Naive B cell (primary cell): ENCODE data around the gene TLR3. TPM values are rescaled to one million over a fixed set of nuclear protein-coding genes. Genes with fewer than 3 reads are reported as not detected.

Source experiments
- ATAC-seq, 2 donors: fragments of 150-1000 bp; cut with Tn5 transposase; 2 replicates each; pipeline ENCODE4 v1.10.0; 2021; ENCODE audit warnings: low read depth in 2 of 2, mild to moderate bottlenecking in 2 of 2, moderate library complexity in 2 of 2
- DNase-seq: peaks from one replicate; pipeline ENCODE4 v3.0.0; 2022
- H3K27ac Mint-ChIP-seq, 6 donors: one replicate each; pipeline ENCODE4 v1.8.0; 2020 to 2022; ENCODE audit warnings: mild to moderate bottlenecking in 6 of 6, mixed read lengths in 6 of 6, moderate library complexity in 5 of 6, inconsistent platforms in 2 of 6
- H3K27me3 Mint-ChIP-seq, 3 donors: one replicate each; pipeline ENCODE4 v1.8.0; 2021 to 2022; ENCODE audit warnings: mixed read lengths in 3 of 3, mild to moderate bottlenecking in 1 of 3
- H3K36me3 Mint-ChIP-seq, 2 donors: one replicate each; pipeline ENCODE4 v1.8.0; 2020 to 2022; ENCODE audit warnings: mixed read lengths in 2 of 2, inconsistent platforms in 1 of 2, mild to moderate bottlenecking in 1 of 2
- H3K4me1 Mint-ChIP-seq, 3 donors: one replicate each; pipeline ENCODE4 v1.8.0; 2020 to 2022; ENCODE audit warnings: mixed read lengths in 3 of 3, inconsistent platforms in 1 of 3, mild to moderate bottlenecking in 1 of 3, moderate library complexity in 1 of 3
- H3K4me3 Mint-ChIP-seq, 8 donors: one replicate each; pipeline ENCODE4 v1.8.0; 2020 to 2022; ENCODE audit warnings: mild to moderate bottlenecking in 8 of 8, mixed read lengths in 8 of 8, moderate library complexity in 8 of 8, inconsistent platforms in 2 of 8
- H3K9me3 Mint-ChIP-seq, 7 donors: one replicate each; pipeline ENCODE4 v1.8.0; 2020 to 2022; ENCODE audit warnings: mixed read lengths in 7 of 7, mild to moderate bottlenecking in 5 of 7, inconsistent platforms in 2 of 7, moderate library complexity in 1 of 7
- polyA plus RNA-seq, 6 donors: library from polyadenylated mRNA; unstranded; fragments of 300-500 nt; fragmentation: Illumina TruSeq; gene quantifications; one replicate each; pipeline ENCODE4 v1.2.3, GENCODE V29; 2021; ENCODE audit warnings: low read depth in 6 of 6

Gene TLR3
- polyA plus RNA-seq: under 1 TPM in 1 of 6 donors, not detected in 5; 0.47 TPM

DNA sequence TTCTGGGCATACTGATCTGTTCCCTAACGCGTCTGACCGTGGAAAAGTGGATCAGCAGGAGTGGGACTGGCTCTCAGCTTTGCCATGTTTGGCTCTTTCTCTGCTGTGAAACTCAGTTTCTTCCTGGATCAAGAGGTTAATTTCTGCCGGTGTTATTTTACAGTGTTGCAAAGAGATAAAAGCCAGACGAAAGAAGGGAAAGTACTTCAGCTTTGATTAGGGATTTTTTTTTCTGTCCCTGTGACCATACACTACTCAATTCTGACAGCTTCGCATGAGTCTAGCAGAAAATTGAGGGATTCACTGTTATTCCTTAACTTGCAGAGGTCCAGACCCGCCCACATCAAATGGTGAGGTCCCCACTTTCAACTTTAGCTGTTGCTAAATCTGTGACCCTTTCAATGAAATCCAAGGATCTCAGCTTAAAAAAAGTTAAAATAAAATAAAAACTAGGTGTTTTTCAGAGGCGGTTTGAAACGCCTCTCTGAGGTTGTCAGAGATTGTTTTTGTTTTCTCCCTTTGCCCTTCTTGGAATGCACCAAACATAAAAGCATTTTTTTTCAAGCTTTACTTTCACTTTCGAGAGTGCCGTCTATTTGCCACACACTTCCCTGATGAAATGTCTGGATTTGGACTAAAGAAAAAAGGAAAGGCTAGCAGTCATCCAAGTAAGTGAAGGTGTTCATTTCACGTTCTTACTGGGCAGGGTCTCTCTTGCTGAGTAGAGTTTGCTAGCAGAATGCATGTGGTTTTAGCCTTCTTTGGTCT is at the start of gene TLR3:
TSS of gene TLR3 (plus strand) at position 576 of the 768 bp plus-strand sequence. CDS start 7,464 bp downstream, outside the sequence.
- Mint-ChIP-seq H3K27ac (peak within 1 kb of the TSS in 2 of 6 donors; percentile 24 to 47), H3K4me3 (peak within 1 kb of the TSS; percentile 8 to 87 (median 66)), H3K9me3 (no peaks in the 10 kb centered on the region), H3K4me1 (peaks cover 0 to 10% (median 9%) of the 10 kb centered on the region in 3 donors), H3K36me3 (no peaks in the 10 kb centered on the region), H3K27me3 (peaks cover 30 to 55% (median 41%) of the 10 kb centered on the region in 3 donors)
- ATAC-seq (no peak), DNase-seq (no peak)

DNA sequence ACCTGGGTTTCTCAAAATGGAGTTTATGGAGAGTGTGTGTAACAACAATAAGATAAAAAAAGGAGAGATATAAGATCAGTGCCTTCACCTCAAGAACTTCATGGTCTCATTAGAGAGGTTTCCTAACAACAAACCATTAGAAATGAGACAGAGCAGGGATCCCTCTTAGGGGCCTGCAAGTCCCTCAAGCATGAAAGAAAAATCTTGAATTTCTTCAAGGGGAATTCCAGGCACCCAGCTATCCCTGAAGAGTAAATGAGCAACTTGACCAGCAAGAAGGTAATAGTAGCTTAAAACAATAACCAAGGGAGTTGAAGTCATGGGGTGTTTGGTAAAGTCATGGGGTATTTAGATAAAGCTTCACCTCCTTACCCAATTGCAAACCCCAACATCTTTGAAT is 49.7 kb upstream of the TLR3 start:
- Mint-ChIP-seq H3K36me3 (no peaks in the 10 kb centered on the region), H3K27me3 (peaks cover 19 to 43% (median 39%) of the 10 kb centered on the region in 3 donors), H3K27ac (no peak overlapping the region), H3K4me3 (no peak overlapping the region), H3K4me1 (no peaks in the 10 kb centered on the region), H3K9me3 (peaks cover 0 to 7% (median 5%) of the 10 kb centered on the region in 7 donors)
- no peak for ATAC-seq
- DNase-seq: no peak

DNA sequence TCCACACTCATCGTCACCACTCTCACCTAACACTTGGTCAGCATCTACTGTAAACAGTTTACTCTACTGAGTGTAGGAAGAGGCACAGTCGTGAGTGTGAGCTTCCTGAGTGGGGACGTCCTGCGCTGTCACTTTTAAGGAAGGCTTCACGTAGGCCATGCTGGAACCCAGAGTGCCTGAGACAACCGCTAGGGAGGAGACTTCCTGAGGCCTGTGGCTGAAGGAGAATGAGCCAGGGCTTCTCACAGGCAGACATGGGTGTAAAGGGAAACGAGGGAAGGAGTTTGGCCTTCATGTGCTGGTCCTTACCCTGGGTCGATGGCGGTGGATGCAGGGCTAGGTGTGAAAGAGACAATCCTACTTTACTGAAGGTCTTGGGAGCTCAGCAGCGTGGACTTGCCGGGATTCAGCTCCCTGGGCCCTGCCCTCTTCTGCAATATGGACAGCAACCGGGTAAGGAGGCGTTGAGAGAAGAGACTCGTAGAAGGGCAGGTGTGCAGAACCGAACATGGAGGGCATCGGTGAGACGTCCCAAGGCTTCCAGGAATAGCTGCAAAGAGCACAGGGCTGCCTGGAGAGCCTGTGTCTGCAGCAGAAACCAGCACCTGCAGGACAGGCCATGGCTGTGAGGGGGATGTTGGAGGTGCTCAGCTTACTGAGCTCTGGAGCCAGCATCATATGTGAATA is 48.7 kb upstream of the TLR3 start:
- no peak overlapping the region for H3K4me3 Mint-ChIP-seq
- no peaks in the 10 kb centered on the region for H3K36me3 Mint-ChIP-seq
- ATAC-seq: no peak
- H3K27me3 Mint-ChIP-seq: peaks cover 22 to 42% (median 39%) of the 10 kb centered on the region in 3 donors
- H3K4me1 Mint-ChIP-seq: no peaks in the 10 kb centered on the region
- peaks cover 0 to 7% (median 5%) of the 10 kb centered on the region in 7 donors for H3K9me3 Mint-ChIP-seq
- DNase-seq: no peak
- no peak overlapping the region for H3K27ac Mint-ChIP-seq

DNA sequence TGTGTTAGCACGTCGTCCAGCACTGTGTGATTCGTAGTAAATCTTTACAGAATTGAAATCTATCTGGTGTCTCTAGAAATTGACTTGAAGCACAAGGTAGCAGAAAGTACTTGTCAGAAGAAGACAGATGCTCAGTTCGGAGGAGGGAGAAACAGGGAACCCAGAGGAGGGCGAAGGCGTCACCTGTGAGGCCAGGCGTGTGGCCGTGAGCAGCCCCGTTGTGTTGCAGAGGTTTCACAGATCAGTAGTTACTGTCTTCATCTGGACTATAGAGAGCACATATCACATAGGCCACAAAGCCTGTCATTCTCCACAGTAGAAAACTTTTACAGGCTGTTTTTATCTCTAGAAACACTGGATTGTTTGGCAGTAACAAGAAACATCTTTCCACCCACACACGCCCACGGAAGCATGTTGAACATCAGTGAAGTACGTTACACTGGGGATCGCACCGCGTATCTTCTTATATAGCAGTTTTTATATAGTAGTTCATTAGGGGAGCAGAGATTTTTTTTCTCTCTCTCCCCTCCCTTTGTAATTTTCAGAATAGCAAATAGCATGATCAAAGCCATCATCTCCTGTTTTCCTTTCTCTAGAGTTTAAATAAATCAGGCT is 48.1 kb upstream of the TLR3 start:
- H3K4me1 Mint-ChIP-seq: no peaks in the 10 kb centered on the region
- H3K27me3 Mint-ChIP-seq: peaks cover 19 to 45% (median 39%) of the 10 kb centered on the region in 3 donors
- no peaks in the 10 kb centered on the region for H3K36me3 Mint-ChIP-seq
- ATAC-seq (no peak), DNase-seq (no peak)
- H3K27ac Mint-ChIP-seq: no peak overlapping the region
- peaks cover 0 to 7% (median 5%) of the 10 kb centered on the region in 7 donors for H3K9me3 Mint-ChIP-seq
- H3K4me3 Mint-ChIP-seq: no peak overlapping the region

DNA sequence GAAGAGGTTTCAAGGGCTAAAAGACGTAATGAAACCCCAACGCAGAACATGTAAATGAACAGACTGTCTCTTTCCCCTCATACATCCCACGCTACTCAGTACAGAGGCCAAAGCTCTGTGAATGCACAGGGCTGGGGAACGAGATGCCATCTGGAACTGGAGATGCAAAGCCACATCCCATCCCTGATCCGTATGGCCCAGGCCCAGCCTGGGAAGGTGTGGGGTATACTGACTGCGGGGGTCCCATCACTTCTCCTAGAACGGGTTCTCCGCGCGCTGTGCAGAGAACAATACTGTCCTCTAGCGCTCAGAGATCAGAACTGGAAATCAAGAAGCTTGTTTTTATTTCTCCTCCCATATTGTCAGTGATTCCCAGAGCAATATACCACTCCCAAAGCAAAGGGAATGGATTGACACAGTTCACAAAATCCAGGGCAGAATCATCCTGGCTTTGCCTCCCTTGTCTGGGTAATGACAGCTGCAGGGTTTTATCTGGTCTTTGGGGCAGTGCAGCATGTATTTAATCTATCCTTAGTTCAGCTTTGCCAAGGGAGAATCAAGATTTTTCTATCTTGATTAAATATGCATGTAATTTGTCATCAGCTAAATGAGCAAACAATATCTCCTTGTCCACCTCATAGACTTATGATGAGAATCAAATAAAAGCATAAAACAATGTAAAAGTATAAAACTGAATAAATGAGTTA is 47.3 kb upstream of the TLR3 start:
- Mint-ChIP-seq H3K4me1 (no peaks in the 10 kb centered on the region), H3K27ac (no peak overlapping the region), H3K9me3 (peaks cover 0 to 7% (median 5%) of the 10 kb centered on the region in 7 donors), H3K27me3 (peaks cover 20 to 46% (median 39%) of the 10 kb centered on the region in 3 donors), H3K36me3 (no peaks in the 10 kb centered on the region), H3K4me3 (no peak overlapping the region)
- ATAC-seq (no peak), DNase-seq (no peak)

DNA sequence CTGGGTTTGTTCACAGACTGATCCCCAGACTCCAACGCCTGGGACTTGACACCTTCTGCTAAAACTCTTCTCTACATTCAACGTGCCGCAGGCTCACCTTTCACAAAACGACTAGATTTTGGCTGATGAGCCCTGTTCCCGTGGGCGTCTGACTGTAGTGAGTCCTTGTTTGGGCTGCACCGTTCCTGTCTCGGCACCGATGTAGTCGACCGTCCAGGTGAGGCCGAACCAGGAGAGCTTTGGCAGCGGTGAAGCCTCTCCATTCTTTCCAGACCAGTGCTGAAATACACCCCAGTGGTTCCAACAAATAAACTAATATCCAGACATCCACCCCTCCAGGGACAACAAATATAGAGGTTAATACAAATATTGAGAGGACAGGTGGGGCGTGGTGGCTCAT is 45.0 kb upstream of the TLR3 start:
- H3K4me3 Mint-ChIP-seq: no peak overlapping the region
- peaks cover 1 to 16% (median 5%) of the 10 kb centered on the region in 7 donors for H3K9me3 Mint-ChIP-seq

DNA sequence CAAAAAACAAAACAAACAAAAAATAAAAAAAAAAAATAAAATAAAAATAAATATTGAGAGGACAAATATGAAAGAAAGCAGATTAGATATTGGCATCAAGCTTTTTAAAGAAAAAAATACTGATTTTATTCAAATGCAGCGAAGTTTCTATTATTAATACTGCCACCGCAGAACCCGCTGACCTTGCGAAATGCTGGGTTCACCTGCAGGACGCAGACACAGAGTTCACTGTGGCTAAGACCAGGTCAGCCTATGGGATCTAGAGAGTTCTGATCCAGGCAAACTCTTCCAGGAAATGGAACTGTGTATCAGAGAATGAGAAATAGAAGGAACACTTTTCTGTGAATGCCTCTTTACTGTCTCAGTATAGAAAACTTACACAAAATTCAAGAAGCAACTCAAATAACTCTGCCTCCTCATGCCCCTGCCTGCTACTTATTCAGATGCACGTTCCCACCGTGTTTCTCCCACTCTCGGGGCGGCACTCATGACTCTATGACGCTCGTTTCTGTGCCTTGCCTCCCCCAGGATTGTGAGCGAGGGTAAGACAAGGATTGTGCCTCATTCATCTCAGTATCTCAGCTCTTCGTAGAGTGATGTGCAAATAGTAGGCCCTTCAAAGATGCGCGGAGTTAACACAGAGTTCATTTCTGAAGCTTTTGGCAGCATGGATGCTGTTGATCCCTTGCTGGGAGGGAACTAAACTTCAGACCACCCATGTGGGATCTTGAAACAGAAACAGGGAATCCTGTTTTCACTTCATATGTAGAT is 44.1 kb upstream of the TLR3 start:
- H3K27ac Mint-ChIP-seq: no peak overlapping the region
- no peak for ATAC-seq
- H3K27me3 Mint-ChIP-seq: peaks cover 32 to 47% (median 34%) of the 10 kb centered on the region in 3 donors

More for the DNA sequence above, 45.0 kb upstream of the TLR3 start:
- peaks cover 0 to 4% of the 10 kb centered on the region in 2 donors for H3K36me3 Mint-ChIP-seq
- no peak for ATAC-seq
- no peak for DNase-seq
- H3K27ac Mint-ChIP-seq: no peak overlapping the region
- H3K4me1 Mint-ChIP-seq: no peaks in the 10 kb centered on the region
- peaks cover 24 to 46% (median 31%) of the 10 kb centered on the region in 3 donors for H3K27me3 Mint-ChIP-seq

DNA sequence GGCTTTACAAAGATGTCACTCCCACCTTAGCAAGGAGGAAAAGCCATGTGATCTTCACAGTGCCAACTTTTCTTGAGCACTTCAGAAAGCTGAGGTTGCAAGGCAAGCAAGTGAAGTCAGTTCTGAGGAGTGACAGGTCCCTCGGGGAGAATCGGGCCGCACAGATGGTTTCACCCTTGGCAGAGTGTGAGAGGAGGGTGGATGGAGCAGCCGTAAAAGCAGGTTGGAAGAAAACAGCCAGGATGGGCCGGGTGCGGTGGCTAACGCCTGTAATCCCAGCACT is 43.6 kb upstream of the TLR3 start:
- Mint-ChIP-seq H3K4me1 (no peaks in the 10 kb centered on the region), H3K36me3 (peaks cover 0 to 4% of the 10 kb centered on the region in 2 donors), H3K4me3 (peak overlapping the region in 1 of 8 donors; percentile 75), H3K27me3 (peaks cover 29 to 47% (median 32%) of the 10 kb centered on the region in 3 donors), H3K27ac (no peak overlapping the region), H3K9me3 (peaks cover 0 to 16% (median 4%) of the 10 kb centered on the region in 7 donors)
- ATAC-seq (no peak), DNase-seq (no peak)

More for the DNA sequence above, 44.1 kb upstream of the TLR3 start:
- peaks cover 0 to 4% of the 10 kb centered on the region in 2 donors for H3K36me3 Mint-ChIP-seq
- peaks cover 0 to 16% (median 4%) of the 10 kb centered on the region in 7 donors for H3K9me3 Mint-ChIP-seq
- no peaks in the 10 kb centered on the region for H3K4me1 Mint-ChIP-seq
- no peak for DNase-seq
- H3K4me3 Mint-ChIP-seq: no peak overlapping the region

DNA sequence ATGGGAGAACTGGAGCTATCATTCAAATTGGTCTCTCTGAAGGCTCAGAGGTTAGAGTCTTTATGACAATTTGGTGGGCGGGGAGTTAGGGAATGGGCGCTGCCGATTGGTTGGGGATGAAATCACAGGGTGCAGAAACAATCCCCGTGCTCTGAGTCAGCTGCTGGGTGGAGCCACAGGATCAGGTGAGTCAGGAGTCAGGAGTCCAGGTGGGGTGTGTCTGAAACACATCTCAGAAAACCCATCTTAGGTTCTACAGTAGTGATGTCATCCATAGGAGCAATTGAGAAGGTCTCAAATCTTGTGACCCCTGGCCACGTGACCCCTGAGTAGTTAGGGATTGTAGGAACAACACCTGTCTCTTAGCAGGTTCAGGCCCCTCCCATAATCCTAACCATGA is 41.6 kb upstream of the TLR3 start:
- H3K9me3 Mint-ChIP-seq: peaks cover 4 to 16% (median 5%) of the 10 kb centered on the region in 7 donors
- H3K4me3 Mint-ChIP-seq: no peak overlapping the region
- no peak for DNase-seq
- ATAC-seq: no peak
- no peaks in the 10 kb centered on the region for H3K4me1 Mint-ChIP-seq
- H3K36me3 Mint-ChIP-seq: peaks cover 0 to 4% of the 10 kb centered on the region in 2 donors
- H3K27me3 Mint-ChIP-seq: peaks cover 42 to 50% (median 43%) of the 10 kb centered on the region in 3 donors
- no peak overlapping the region for H3K27ac Mint-ChIP-seq

DNA sequence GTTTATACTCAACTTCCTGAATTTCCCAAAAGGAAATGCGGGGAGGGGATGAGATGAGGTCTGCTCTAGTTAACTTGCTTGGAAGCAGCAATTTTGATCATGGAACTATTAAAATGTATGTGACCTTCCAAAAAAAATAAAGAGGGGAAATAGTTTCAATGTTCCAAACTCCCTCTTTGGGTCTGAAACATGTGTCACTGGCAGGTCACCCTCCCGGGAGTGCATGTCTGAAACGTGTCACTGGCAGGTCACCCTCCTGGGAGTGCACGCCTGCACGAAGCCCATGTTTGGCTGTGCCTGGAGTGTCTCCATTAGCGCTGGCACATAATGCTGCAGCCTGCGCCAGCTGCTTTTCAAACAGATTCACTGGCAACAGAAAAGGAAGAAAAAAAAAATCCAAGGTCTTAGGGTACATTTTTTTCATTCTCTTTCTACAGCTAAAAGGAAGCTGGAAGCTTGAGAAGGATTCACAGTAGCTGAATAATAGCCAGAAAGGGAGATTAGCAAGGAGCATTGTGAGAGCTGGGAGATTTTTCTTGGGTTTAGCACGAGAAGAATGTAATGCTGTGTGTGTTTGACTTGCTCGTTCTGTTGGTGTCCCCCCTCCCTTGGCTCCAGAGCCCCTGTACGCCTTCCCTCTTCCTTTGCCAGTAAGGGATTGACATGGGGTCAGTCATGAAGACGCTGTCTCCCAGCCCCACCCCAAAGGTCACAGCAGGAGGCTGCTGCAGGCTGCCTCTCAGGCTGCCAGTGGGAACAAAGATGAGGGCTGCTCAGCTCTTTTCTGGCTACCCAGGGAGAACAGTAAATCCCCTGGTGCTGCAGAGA is 39.2 kb upstream of the TLR3 start:
- no peaks in the 10 kb centered on the region for H3K4me1 Mint-ChIP-seq
- DNase-seq: no peak
- no peak overlapping the region for H3K4me3 Mint-ChIP-seq
- H3K9me3 Mint-ChIP-seq: peaks cover 4 to 24% (median 13%) of the 10 kb centered on the region in 7 donors
- no peak for ATAC-seq
- H3K27me3 Mint-ChIP-seq: peaks cover 37 to 44% (median 42%) of the 10 kb centered on the region in 3 donors
- H3K27ac Mint-ChIP-seq: no peak overlapping the region
- H3K36me3 Mint-ChIP-seq: peaks cover 0 to 4% of the 10 kb centered on the region in 2 donors

DNA sequence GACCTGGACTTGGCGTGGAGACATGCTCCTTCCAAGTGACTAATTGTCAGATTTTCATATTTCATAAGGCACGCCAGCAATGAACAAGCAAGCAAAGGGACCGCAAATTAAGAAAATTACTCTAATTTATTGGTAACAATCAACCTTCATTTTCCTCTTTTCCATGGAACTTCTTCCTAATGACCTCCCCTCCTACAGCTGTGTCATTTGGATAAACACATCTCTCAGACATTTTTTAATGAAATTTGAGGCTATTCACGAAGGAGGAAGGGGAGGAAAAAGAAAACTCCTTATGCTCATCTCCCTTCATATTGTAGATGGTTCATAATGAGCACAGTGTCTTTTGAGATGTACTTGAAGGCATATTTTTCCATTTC is 38.6 kb upstream of the TLR3 start:
- Mint-ChIP-seq H3K9me3 (peaks cover 5 to 27% (median 15%) of the 10 kb centered on the region in 7 donors), H3K27ac (no peak overlapping the region), H3K27me3 (peaks cover 31 to 45% (median 39%) of the 10 kb centered on the region in 3 donors), H3K4me3 (no peak overlapping the region), H3K36me3 (peaks cover 0 to 4% of the 10 kb centered on the region in 2 donors), H3K4me1 (no peaks in the 10 kb centered on the region)
- no peak for DNase-seq
- no peak for ATAC-seq

DNA sequence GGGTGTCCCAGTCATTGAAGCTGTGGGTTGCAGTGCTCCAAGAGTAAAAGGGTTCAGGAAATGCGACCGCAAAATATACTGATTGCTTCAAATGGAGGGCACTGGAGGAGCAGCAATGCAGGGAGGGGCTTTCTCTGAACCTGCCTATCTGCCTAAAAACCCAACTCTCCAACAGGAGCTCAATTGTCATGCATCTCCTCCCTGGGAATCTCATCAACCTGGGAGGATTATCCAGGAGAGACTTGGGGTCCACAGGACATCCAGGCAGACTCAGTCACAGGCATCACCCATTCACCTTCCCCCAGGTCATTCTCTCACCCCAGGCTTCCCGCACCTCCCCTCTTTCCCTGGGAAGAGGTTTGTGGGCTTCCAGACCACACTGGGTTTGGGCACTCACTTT is 38.2 kb upstream of the TLR3 start:
- Mint-ChIP-seq H3K27me3 (peaks cover 28 to 41% (median 39%) of the 10 kb centered on the region in 3 donors), H3K4me3 (no peak overlapping the region)
- no peak for ATAC-seq

More for the DNA sequence above, 38.2 kb upstream of the TLR3 start:
- Mint-ChIP-seq H3K27ac (no peak overlapping the region), H3K4me1 (no peaks in the 10 kb centered on the region), H3K9me3 (peaks cover 5 to 27% (median 15%) of the 10 kb centered on the region in 7 donors), H3K36me3 (peaks cover 0 to 4% of the 10 kb centered on the region in 2 donors)
- no peak for DNase-seq
